Activated naive CD8-positive, alpha-beta T cell treated with anti-CD3 and anti-CD28 coated beads for 36 hours (primary cell): Measurements from ENCODE around the gene CIAO3. TPM values are rescaled to one million over a fixed set of nuclear protein-coding genes. Genes with fewer than 3 reads are reported as not detected.
"Not testable (repeated sequence)": the region's sequence is repeated elsewhere in the genome, so short reads cannot be mapped to it uniquely, and the experiment has no call there.

ENCODE experiments used
- DNase-seq: peaks from one replicate; pipeline ENCODE4 v3.0.0; 2021
- H3K27ac Mint-ChIP-seq: one replicate; pipeline ENCODE4 v1.8.0; 2022; ENCODE audit warnings: mild to moderate bottlenecking, moderate library complexity, mixed read lengths
- H3K27me3 Mint-ChIP-seq: one replicate; pipeline ENCODE4 v1.8.0; 2022; ENCODE audit warnings: mild to moderate bottlenecking, mixed read lengths
- H3K36me3 Mint-ChIP-seq: one replicate; pipeline ENCODE4 v1.8.0; 2021; ENCODE audit warnings: mild to moderate bottlenecking, mixed read lengths
- H3K4me1 Mint-ChIP-seq: one replicate; pipeline ENCODE4 v1.8.0; 2021; ENCODE audit warnings: mixed read lengths
- H3K4me3 Mint-ChIP-seq: one replicate; pipeline ENCODE4 v1.8.0; 2022; ENCODE audit warnings: mild to moderate bottlenecking, moderate library complexity, mixed read lengths
- H3K9me3 Mint-ChIP-seq: one replicate; pipeline ENCODE4 v1.8.0; 2022; ENCODE audit warnings: mixed read lengths
- total RNA-seq, 2 experiments: library from RNA; stranded (reverse); gene quantifications; one replicate each; pipeline ENCODE4 v1.2.3, GENCODE V29; 2021

Gene CIAO3
- total RNA-seq, 2 experiments from 2014 or later: 18.3 to 19.8 TPM

DNA sequence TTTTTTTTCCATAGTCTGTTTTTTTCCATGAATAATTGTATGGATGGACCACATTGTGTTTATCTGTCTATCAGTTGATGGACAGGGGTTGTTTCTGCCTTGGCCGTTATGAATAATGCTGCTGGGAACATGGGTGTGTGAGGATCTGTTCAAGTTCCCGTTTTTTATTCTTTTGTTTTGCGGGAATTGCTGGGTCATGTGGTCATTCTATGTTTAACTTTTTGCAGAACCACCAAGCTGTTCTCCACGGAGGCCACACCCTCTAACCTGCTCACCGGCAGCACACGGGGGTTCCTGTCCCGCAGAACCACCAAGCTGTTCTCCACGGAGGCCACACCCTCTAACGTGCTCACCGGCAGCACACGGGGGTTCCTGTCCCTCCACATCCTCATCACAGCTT lies 13.9 kb upstream of the CIAO3 start:
- Mint-ChIP-seq H3K27me3 (peaks cover 9% of the 10 kb centered on the region), H3K36me3 (peaks cover 2% of the 10 kb centered on the region), H3K9me3 (no peaks in the 10 kb centered on the region), H3K4me1 (peaks cover 5% of the 10 kb centered on the region), H3K27ac (no peak overlapping the region), H3K4me3 (no peak overlapping the region)
- DNase-seq: no peak

DNA sequence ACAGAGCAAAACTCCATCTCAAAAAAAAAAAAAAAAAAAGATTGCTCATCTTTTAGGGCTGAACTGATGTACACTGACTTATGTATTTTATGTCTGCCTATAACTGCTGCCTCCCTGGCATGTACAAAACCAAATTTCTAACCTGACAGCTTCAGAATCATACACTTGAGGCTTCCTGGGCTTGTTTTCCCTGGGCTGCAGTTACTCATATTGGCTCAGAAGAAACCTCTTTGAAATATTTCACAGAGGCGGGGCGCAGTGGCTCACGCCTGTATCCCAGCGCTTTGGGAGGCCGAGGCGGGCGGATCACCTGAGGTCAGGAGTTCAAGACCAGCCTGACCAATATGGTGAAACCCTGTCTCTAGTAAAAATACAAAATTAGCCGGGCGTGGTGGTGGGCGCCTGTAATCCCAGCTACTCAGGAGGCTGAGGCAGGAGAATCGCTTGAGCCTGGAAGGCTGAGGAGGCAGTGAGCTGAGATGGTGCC lies 13.4 kb upstream of the CIAO3 start:
- H3K36me3 Mint-ChIP-seq, H3K4me1 Mint-ChIP-seq, H3K9me3 Mint-ChIP-seq, DNase-seq, H3K27me3 Mint-ChIP-seq, H3K27ac Mint-ChIP-seq, H3K4me3 Mint-ChIP-seq: not testable (repeated sequence)

- no peak for DNase-seq
- Mint-ChIP-seq H3K36me3 (peaks cover 2% of the 10 kb centered on the region), H3K27ac (no peak overlapping the region), H3K9me3 (no peaks in the 10 kb centered on the region), H3K27me3 (peaks cover 5% of the 10 kb centered on the region), H3K4me3 (no peak overlapping the region), H3K4me1 (peaks cover 5% of the 10 kb centered on the region)
Observed at GRCh38 chr16:752007-752312, 11.2 kb upstream of the CIAO3 start.

- Mint-ChIP-seq H3K4me3 (no peak overlapping the region), H3K9me3 (no peaks in the 10 kb centered on the region), H3K4me1 (peaks cover 5% of the 10 kb centered on the region), H3K36me3 (no peaks in the 10 kb centered on the region), H3K27me3 (peaks cover 5% of the 10 kb centered on the region), H3K27ac (no peak overlapping the region)
- DNase-seq: no peak
Observed at GRCh38 chr16:751152-752006, 10.6 kb upstream of the CIAO3 start.

DNA sequence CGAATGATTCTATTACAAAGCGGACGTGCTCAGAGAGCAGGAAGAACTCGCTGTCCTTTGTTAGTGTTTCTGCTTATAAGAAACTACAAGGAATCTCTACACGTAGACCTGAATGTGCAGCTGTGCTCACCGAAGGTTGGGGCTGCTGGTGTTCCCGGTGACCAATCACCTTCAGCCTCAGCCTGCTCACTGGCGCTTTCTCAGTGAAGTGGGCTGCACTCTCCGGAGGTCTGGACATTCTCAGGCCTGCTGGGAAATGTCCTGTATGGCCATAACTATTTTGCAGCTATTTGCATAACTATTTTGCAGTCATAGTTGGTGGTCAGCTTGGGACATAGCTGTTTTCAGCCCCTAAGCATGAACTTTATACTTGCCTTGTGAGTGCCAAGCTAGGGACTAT lies 9.7 kb upstream of the CIAO3 start:
- Mint-ChIP-seq H3K27ac (no peak overlapping the region), H3K4me3 (no peak overlapping the region), H3K36me3 (no peaks in the 10 kb centered on the region), H3K27me3 (peaks cover under 1% of the 10 kb centered on the region), H3K9me3 (no peaks in the 10 kb centered on the region), H3K4me1 (peaks cover 5% of the 10 kb centered on the region)
- no peak for DNase-seq

DNA sequence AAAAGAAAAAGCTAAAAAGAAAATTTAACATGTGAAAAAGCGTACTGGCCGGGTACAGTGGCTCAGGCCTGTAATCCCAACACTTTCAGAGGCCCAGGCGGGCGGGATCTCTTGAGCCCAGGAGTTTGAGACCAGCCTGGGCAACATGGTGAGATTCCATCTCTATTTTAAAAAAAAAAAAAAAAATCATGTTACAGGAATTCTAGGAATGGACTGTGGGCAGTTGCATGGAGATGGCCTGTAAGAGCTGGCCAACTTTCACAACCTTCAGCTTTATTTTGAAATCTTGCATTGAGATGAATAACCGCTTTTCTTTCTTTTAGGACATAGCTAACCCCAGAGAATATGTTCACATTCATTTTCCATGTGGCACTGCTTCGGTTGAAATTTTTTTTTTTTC lies 8.2 kb upstream of the CIAO3 start:
- Mint-ChIP-seq H3K27me3 (no peaks in the 10 kb centered on the region), H3K9me3 (no peaks in the 10 kb centered on the region), H3K36me3 (no peaks in the 10 kb centered on the region), H3K4me1 (no peaks in the 10 kb centered on the region), H3K27ac (no peak overlapping the region), H3K4me3 (no peak overlapping the region)
- no peak for DNase-seq

DNA sequence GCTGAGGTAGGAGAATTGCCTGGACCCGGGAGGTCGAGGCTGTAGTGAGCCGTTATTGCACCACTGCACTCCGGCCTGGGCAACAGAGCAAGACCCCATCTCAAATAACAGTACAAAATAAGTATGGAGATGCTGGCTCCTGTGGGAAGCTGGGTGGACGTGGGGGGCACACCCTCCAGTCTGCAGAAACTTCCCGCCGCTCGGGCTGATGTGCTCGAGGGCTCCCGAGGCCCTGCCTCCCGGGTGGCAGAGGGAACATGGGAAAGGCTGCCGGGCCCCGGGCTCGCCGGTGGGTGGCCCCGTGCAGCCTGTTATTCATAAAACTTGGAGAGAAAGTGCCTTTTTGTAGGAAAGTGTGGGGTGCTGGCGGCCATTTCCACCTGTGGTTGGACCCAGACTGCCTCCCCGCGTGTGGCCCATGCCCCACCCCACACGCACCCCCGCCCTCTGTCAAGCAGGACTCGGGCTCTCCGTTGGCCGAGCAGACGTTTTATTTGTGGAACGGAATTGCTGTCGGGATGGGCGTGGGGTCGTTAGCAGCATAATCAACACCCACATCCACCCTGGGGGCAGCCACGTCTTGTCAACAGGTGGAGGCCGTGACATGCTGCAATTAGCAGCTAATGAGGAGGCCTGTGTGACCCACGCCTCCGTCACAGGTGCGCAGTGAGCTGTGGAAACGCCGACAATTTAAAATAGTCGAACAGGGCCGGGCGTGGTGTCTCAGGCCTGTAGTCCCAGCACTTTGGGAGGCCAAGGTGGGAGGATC lies 7.4 kb upstream of the CIAO3 start:
- Mint-ChIP-seq H3K4me3 (no peak overlapping the region), H3K27me3 (no peaks in the 10 kb centered on the region), H3K27ac (no peak overlapping the region), H3K4me1 (no peaks in the 10 kb centered on the region), H3K9me3 (no peaks in the 10 kb centered on the region), H3K36me3 (no peaks in the 10 kb centered on the region)
- DNase-seq: no peak

- Mint-ChIP-seq H3K27ac (no peak overlapping the region), H3K4me3 (no peak overlapping the region), H3K9me3 (no peaks in the 10 kb centered on the region), H3K27me3 (no peaks in the 10 kb centered on the region), H3K4me1 (peaks cover 2% of the 10 kb centered on the region), H3K36me3 (no peaks in the 10 kb centered on the region)
- no peak for DNase-seq
Observed at GRCh38 chr16:746637-747036, 5.8 kb upstream of the CIAO3 start.

- Mint-ChIP-seq H3K9me3 (no peaks in the 10 kb centered on the region), H3K27me3 (no peaks in the 10 kb centered on the region), H3K4me1 (peaks cover 2% of the 10 kb centered on the region), H3K4me3 (no peak overlapping the region), H3K36me3 (no peaks in the 10 kb centered on the region), H3K27ac (no peak overlapping the region)
- peak; percentile 40 for DNase-seq
Observed at GRCh38 chr16:745739-746138, 4.9 kb upstream of the CIAO3 start.

DNA sequence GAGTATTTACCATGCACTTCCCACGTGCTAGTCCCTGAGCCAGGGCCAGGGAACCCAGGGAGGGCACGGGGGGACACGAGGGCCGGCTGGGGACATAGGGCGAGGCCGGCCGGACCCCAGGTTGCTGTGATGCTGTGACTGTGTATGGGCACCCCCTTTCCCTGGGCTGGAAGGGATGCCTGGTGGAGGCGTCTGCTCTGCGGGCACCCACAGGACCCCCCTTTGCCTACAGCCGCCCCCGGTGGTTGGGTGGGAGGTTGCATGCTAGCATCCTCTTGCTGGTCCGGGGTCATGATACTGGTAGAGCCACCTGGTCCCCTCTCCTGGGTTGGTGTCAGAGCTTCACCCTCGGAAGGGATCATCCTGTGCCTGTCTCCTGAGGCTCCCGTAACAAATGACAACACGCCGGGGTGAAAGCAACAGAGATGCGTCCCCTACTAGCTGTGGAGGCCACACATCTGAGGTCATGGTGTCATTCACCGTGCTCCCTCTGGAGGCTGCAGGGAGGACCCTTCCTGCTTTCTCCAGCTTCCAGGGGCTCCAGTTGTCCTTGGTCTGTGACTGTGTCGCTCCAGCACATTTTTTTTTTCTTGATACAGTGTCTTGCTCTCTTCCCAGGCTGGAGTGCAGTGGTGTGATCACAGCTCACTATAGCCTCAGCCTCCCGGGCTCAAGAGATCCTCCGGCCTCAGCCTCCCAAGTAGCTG lies 3.1 kb upstream of the CIAO3 start:
- no peak for DNase-seq
- no peaks in the 10 kb centered on the region for H3K9me3 Mint-ChIP-seq
- no peak overlapping the region for H3K27ac Mint-ChIP-seq
- H3K36me3 Mint-ChIP-seq: no peaks in the 10 kb centered on the region
- no peaks in the 10 kb centered on the region for H3K27me3 Mint-ChIP-seq
- H3K4me1 Mint-ChIP-seq: peaks cover 5% of the 10 kb centered on the region
- no peak overlapping the region for H3K4me3 Mint-ChIP-seq

GRCh38 chr16:742894-743293 lies 2.1 kb upstream of the CIAO3 start:
- H3K9me3 Mint-ChIP-seq, H3K4me1 Mint-ChIP-seq, H3K27ac Mint-ChIP-seq, H3K27me3 Mint-ChIP-seq, H3K4me3 Mint-ChIP-seq, DNase-seq, H3K36me3 Mint-ChIP-seq: not testable (repeated sequence)

DNA sequence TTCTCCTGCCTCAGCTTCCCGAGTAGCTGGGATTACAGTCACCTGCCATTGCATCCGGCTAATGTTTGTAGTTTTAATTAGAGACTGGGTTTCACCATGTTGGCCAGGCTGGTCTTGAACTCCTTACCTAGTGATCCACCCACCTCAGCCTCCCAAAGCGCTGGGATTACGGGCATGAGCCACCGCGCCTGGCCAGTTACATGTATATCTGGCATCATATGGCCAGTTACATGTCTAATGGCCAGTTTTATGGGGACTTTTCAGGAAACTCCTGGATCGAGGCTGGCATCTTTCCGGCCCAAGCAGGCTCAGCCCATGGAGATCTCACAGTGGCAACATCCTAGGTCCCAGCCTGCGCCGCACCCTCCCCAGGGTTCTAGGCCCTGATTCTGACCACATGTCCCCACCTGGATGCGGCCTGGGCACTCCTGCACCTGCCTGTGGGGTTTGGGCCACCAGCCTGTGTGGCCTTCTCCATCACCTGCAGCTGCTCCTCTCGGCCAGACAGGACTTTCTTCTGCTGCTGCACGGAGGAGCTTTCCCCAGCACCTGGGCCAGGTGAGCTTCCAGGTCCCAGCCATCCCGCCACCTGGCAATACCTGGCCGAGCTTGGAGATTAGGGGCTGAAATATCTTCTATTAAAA lies 1.3 kb upstream of the CIAO3 start:
- Mint-ChIP-seq H3K9me3 (no peaks in the 10 kb centered on the region), H3K4me3 (peak overlapping the region; percentile 78), H3K36me3 (peaks cover 2% of the 10 kb centered on the region), H3K27me3 (no peaks in the 10 kb centered on the region), H3K4me1 (peaks cover 5% of the 10 kb centered on the region), H3K27ac (peak overlapping the region; percentile 20)
- no peak for DNase-seq

GRCh38 chr16:740459-740763 lies 386 bp downstream of the CIAO3 start:
- no peak for DNase-seq
- H3K27me3 Mint-ChIP-seq: no peaks in the 10 kb centered on the region
- H3K4me3 Mint-ChIP-seq: peak overlapping the region; percentile 80
- H3K36me3 Mint-ChIP-seq: peaks cover 5% of the 10 kb centered on the region
- peak overlapping the region; percentile 42 for H3K27ac Mint-ChIP-seq
- peaks cover 11% of the 10 kb centered on the region for H3K4me1 Mint-ChIP-seq
- H3K9me3 Mint-ChIP-seq: no peaks in the 10 kb centered on the region

GRCh38 chr16:739560-740458 lies 988 bp downstream of the CIAO3 start:
- no peak overlapping the region for H3K27ac Mint-ChIP-seq
- DNase-seq: no peak
- no peaks in the 10 kb centered on the region for H3K9me3 Mint-ChIP-seq
- H3K36me3 Mint-ChIP-seq: peaks cover 5% of the 10 kb centered on the region
- peak overlapping the region; percentile 80 for H3K4me3 Mint-ChIP-seq
- peaks cover 11% of the 10 kb centered on the region for H3K4me1 Mint-ChIP-seq
- H3K27me3 Mint-ChIP-seq: no peaks in the 10 kb centered on the region
